H1 (cell line): ENCODE measurements around the gene GNAQ. TPM values are rescaled to one million over a fixed set of nuclear protein-coding genes. Genes with fewer than 3 reads are reported as not detected.

ENCODE experiments used
- CTCF ChIA-PET: fragments of 300-600 bp; sonication (Branson Sonifier 250); formaldehyde crosslinking; loops from one replicate; lab custom pipeline; 2021; ENCODE audit not compliant: partially characterized antibody; lab: Charles Lee
- POLR2A ChIA-PET: fragments of 300-600 bp; sonication (Branson Sonifier 250); formaldehyde crosslinking; loops from one replicate; lab custom pipeline; 2021; ENCODE audit warnings: inconsistent platforms; ENCODE audit not compliant: partially characterized antibody; lab: Charles Lee
- DNase-seq, 2 experiments: peaks; one replicate each; pipeline versions ENCODE4 v3.0.0 to v3.0.0-alpha.2; 2010 to 2022; ENCODE audit warnings: low spot score in 2 of 2, low read depth in 1 of 2, mixed read lengths in 1 of 2
- FAIRE-seq: peaks from 2 replicates; lab custom pipeline; 2011; peaks lifted over from hg19 to GRCh38; lab: Jason Lieb, UNC
- H2AFZ ChIP-seq: 2 replicates; pipeline ENCODE4 v1.8.1; 2012; ENCODE audit warnings: low read length, inconsistent platforms
- H2AK5ac ChIP-seq: 2 replicates; pipeline ENCODE4 v1.6.1; 2013; ENCODE audit warnings: low read depth, low read length
- H2BK120ac ChIP-seq: replicated peaks from 2 replicates; pipeline ENCODE3; 2013; ENCODE audit warnings: low read depth, low read length, inconsistent platforms
- H2BK12ac ChIP-seq: 2 replicates; pipeline ENCODE4 v1.6.1; 2013; ENCODE audit warnings: low read depth, low read length
- H2BK15ac ChIP-seq: 2 replicates; pipeline ENCODE4 v1.6.1; 2013; ENCODE audit warnings: low read length
- H2BK20ac ChIP-seq: 2 replicates; pipeline ENCODE4 v1.6.1; 2013; ENCODE audit warnings: low read length
- H2BK5ac ChIP-seq: 2 replicates; pipeline ENCODE4 v1.6.1; 2013; ENCODE audit warnings: low read depth, low read length
- H3K14ac ChIP-seq: 2 replicates; pipeline ENCODE4 v1.6.1; 2013; ENCODE audit warnings: inconsistent platforms; ENCODE audit not compliant: insufficient read length
- H3K18ac ChIP-seq: 2 replicates; pipeline ENCODE4 v1.6.1; 2013; ENCODE audit warnings: low read length; ENCODE audit errors: extremely low read depth
- H3K23ac ChIP-seq: 2 replicates; pipeline ENCODE4 v1.6.1; 2013; ENCODE audit warnings: inconsistent platforms; ENCODE audit not compliant: insufficient read length
- H3K23me2 ChIP-seq: 2 replicates; pipeline ENCODE4 v1.6.1; 2013; ENCODE audit warnings: low read depth, low read length
- H3K27ac ChIP-seq: 2 replicates; pipeline ENCODE4 v1.6.1; 2011; ENCODE audit warnings: low read depth, low read length, inconsistent platforms
- H3K27me3 ChIP-seq, 4 experiments: replicated peaks in 1 of 4; 1 replicate in 1 of 4; 2 replicates in 3 of 4; pipeline versions ENCODE4 v1.6.1 to v1.8.1; 2011 to 2013; ENCODE audit warnings: low read length in 3 of 4, mild to moderate bottlenecking in 3 of 4, inconsistent platforms in 2 of 4, mixed read lengths in 2 of 4, moderate library complexity in 1 of 4; ENCODE audit not compliant: control insufficient read depth in 3 of 4, insufficient read depth in 3 of 4; ENCODE audit errors: extremely low read depth in 1 of 4
- H3K36me3 ChIP-seq, 4 experiments: 2 replicates each; pipeline versions ENCODE4 v1.6.1 to v1.8.1; 2011 to 2013; ENCODE audit warnings: mild to moderate bottlenecking in 4 of 4, low read length in 3 of 4, moderate library complexity in 2 of 4, control low read depth in 1 of 4, inconsistent platforms in 1 of 4; ENCODE audit not compliant: insufficient read depth in 4 of 4, control insufficient read depth in 2 of 4
- H3K4ac ChIP-seq: replicated peaks from 2 replicates; pipeline ENCODE3; 2013; ENCODE audit warnings: low read length, low read depth, mixed read lengths, inconsistent platforms; ENCODE audit not compliant: insufficient read length
- H3K4me1 ChIP-seq, 4 experiments: replicated peaks in 1 of 4; 1 replicate in 1 of 4; 2 replicates in 3 of 4; pipeline versions ENCODE4 v1.6.1 to v1.8.1; 2011 to 2013; ENCODE audit warnings: low read length in 3 of 4, inconsistent platforms in 2 of 4, mixed read lengths in 1 of 4; ENCODE audit not compliant: insufficient read depth in 4 of 4, control insufficient read depth in 3 of 4
- H3K4me2 ChIP-seq, 2 experiments: 2 replicates each; pipeline versions ENCODE4 v1.6.1 to v1.8.1; 2011 to 2013; ENCODE audit warnings: low read depth in 2 of 2, low read length in 2 of 2, control low read depth in 1 of 2, inconsistent platforms in 1 of 2, mild to moderate bottlenecking in 1 of 2; ENCODE audit not compliant: insufficient read depth in 1 of 2
- H3K4me3 ChIP-seq, 4 experiments: fragments of 200-600, 300-600 bp in 1 of 4; sonication (generic), shearing (Covaris generic), sonication (Bioruptor Twin) in 1 of 4; 2 replicates each; pipeline versions ENCODE4 v1.5.1 to v1.8.1; 2011 to 2016; ENCODE audit warnings: low read length in 4 of 4, low read depth in 3 of 4, control low read depth in 2 of 4, inconsistent platforms in 2 of 4, mild to moderate bottlenecking in 2 of 4, mixed read lengths in 1 of 4, moderate library complexity in 1 of 4; ENCODE audit not compliant: insufficient read depth in 2 of 4; ENCODE audit errors: extremely low read depth in 1 of 4
- H3K56ac ChIP-seq: replicated peaks from 2 replicates; pipeline ENCODE3; 2013; ENCODE audit warnings: low read depth, mild to moderate bottlenecking, mixed read lengths, low read length, inconsistent platforms; ENCODE audit not compliant: insufficient read length
- H3K79me1 ChIP-seq: 2 replicates; pipeline ENCODE4 v1.6.1; 2013; ENCODE audit warnings: low read depth, low read length, control low read depth
- H3K79me2 ChIP-seq, 2 experiments: 2 replicates each; pipeline versions ENCODE4 v1.6.1 to v1.8.1; 2012 to 2013; ENCODE audit warnings: low read length in 2 of 2, mild to moderate bottlenecking in 2 of 2, inconsistent platforms in 1 of 2; ENCODE audit not compliant: insufficient read depth in 2 of 2, control insufficient read depth in 1 of 2
- H3K9ac ChIP-seq, 4 experiments: replicated peaks in 1 of 4; 1 replicate in 1 of 4; 2 replicates in 3 of 4; pipeline versions ENCODE4 v1.6.1 to v1.8.1; 2011 to 2013; ENCODE audit warnings: low read depth in 3 of 4, low read length in 3 of 4, control low read depth in 2 of 4, mild to moderate bottlenecking in 2 of 4, moderate library complexity in 2 of 4, inconsistent platforms in 1 of 4; ENCODE audit errors: extremely low read depth in 1 of 4
- H3K9me3 ChIP-seq, 2 experiments: 2 replicates each; pipeline versions ENCODE4 v1.6.1 to v1.8.1; 2012 to 2013; ENCODE audit warnings: mild to moderate bottlenecking in 2 of 2, moderate library complexity in 2 of 2, control low read depth in 1 of 2, inconsistent platforms in 1 of 2, low read depth in 1 of 2, low read length in 1 of 2, mixed read lengths in 1 of 2; ENCODE audit not compliant: insufficient read depth in 2 of 2
- H4K20me1 ChIP-seq, 2 experiments: replicated peaks in 1 of 2; 2 replicates each; pipeline versions ENCODE3 to v1.8.1; 2011 to 2013; ENCODE audit warnings: inconsistent platforms in 2 of 2, low read length in 2 of 2, mild to moderate bottlenecking in 1 of 2; ENCODE audit not compliant: insufficient read depth in 2 of 2, control insufficient read depth in 1 of 2
- H4K5ac ChIP-seq: 2 replicates; pipeline ENCODE4 v1.6.1; 2013; ENCODE audit warnings: low read length, low read depth, mixed read lengths, inconsistent platforms; ENCODE audit not compliant: insufficient read length
- H4K8ac ChIP-seq: 2 replicates; pipeline ENCODE4 v1.8.0; 2013; ENCODE audit warnings: mild to moderate bottlenecking, moderate library complexity, low read length, inconsistent platforms; ENCODE audit not compliant: insufficient read depth; ENCODE audit errors: extremely low read depth
- H4K91ac ChIP-seq: replicated peaks from 2 replicates; pipeline ENCODE3; 2013; ENCODE audit warnings: low read length, mixed read lengths, inconsistent platforms; ENCODE audit not compliant: insufficient read length
- BACH1 ChIP-seq: IDR thresholded peaks from 2 replicates; pipeline ENCODE4 v1.6.1; 2012; ENCODE audit warnings: low read length, improper control_type of control experiment
- KDM1A ChIP-seq: fragments of 200-600, 300-600 bp; sonication (generic); IDR thresholded peaks from 2 replicates; pipeline ENCODE4 v1.7.1; 2016; ENCODE audit warnings: mild to moderate bottlenecking, low read length, borderline replicate concordance
- polyA plus RNA-seq, 7 experiments: library from polyadenylated mRNA; depleted of rRNA in 3 of 7; stranded (reverse) in 5 of 7; unstranded in 2 of 7; fragments of >200 nt in 5 of 7; fragments of 200-250 nt in 2 of 7; gene quantifications; 1 replicate in 5 of 7; 2 replicates in 1 of 7; 4 replicates in 1 of 7; pipeline versions ENCODE4 v1.2.1 to v1.2.3, GENCODE V29; 2011 to 2013; ENCODE audit warnings: missing spikeins in 2 of 7, mixed read lengths in 2 of 7
- total RNA-seq: library from RNA; stranded (reverse); fragmentation: NEBNext Ultra II Directional; extraction: Animal tissue kit (Norgen Biotek cat#: 25700); gene quantifications from 2 replicates; pipeline ENCODE4 v1.2.1, GENCODE V29; 2021

The GNAQ gene
- total and polyA plus RNA-seq, 2 of the 8 experiments (the other 6 are each of a cell fraction or from before 2014, with no cell fraction given), result 22.8 to 63.8 TPM

- Histone ChIP-seq H3K4me1 (no peaks in the 10 kb centered on the region), H3K56ac (no peak overlapping the region), H2AK5ac (no peak overlapping the region), H2BK5ac (no peak overlapping the region), H3K79me1 (peaks cover 2% of the 10 kb centered on the region; the same call in 1 of the 2 replicates), H2BK120ac (no peak overlapping the region), H3K4me3 (no peak overlapping the region), H3K9ac (no peak overlapping the region), H2BK12ac (no peak overlapping the region), H2BK15ac (no peak overlapping the region), H4K20me1 (no peaks in the 10 kb centered on the region), H3K36me3 (no peaks in the 10 kb centered on the region), H4K8ac (no peak overlapping the region), H3K23ac (no peak overlapping the region), H3K79me2 (no peaks in the 10 kb centered on the region), H4K91ac (no peak overlapping the region), H3K4me2 (no peak overlapping the region), H2AFZ (no peak overlapping the region), H3K14ac (no peak overlapping the region), H3K27me3 (no peaks in the 10 kb centered on the region), H3K9me3 (no peaks in the 10 kb centered on the region), H3K18ac (no peak overlapping the region), H3K4ac (no peak overlapping the region), H3K23me2 (no peaks in the 10 kb centered on the region), H4K5ac (no peak overlapping the region), H2BK20ac (no peak overlapping the region), H3K27ac (no peak overlapping the region)
- CTCF ChIA-PET, result interaction anchor here (0.6 kb wide), 1 partner anchor 10 kb away, joined by 4 read pairs; no protein-coding TSS in a partner anchor
- no peak for DNase-seq
- FAIRE-seq, result no peak
- POLR2A ChIA-PET, result no interaction called here
- TF ChIP-seq KDM1A (no peak), BACH1 (no peak)
Observed at GRCh38 chr9:77830618-77831285, 200.9 kb downstream of the GNAQ start.
